Body of pancreas (tissue), 4 donors: Measurements from ENCODE around the gene P2RY10. TPM values are rescaled to one million over a fixed set of nuclear protein-coding genes. Genes with fewer than 3 reads are reported as not detected.

Experiments
- ATAC-seq: fragments of 150-250 bp; one replicate; pipeline ENCODE4 v1.9.1; 2016
- DNase-seq, 4 donors: peaks; one replicate each; pipeline ENCODE4 v3.0.0-alpha.2; 2019
- H3K27ac ChIP-seq, 4 donors: fragments of 200-600 bp; sonication (generic); 1 replicate in 3 of 4; 2 replicates in 1 of 4; pipeline versions ENCODE4 v1.5.1 to v1.6.1; 2016 to 2019; ENCODE audit warnings: mild to moderate bottlenecking in 1 of 4, mixed read lengths in 1 of 4, moderate library complexity in 1 of 4
- H3K27me3 ChIP-seq, 2 donors: fragments of 200-600 bp; sonication (generic); one replicate each; pipeline ENCODE4 v1.6.0; 2016; ENCODE audit warnings: mild to moderate bottlenecking in 1 of 2
- H3K36me3 ChIP-seq, 2 donors: fragments of 200-600 bp; sonication (generic); replicated peaks in 1 of 2; 2 replicates each; pipeline ENCODE4 v1.5.1; 2016; ENCODE audit warnings: low read depth in 2 of 2; ENCODE audit not compliant: insufficient read depth in 1 of 2
- H3K4me1 ChIP-seq: fragments of 200-600 bp; sonication (generic); one replicate; pipeline ENCODE4 v1.6.0; 2016
- H3K4me3 ChIP-seq, 2 donors: fragments of 200-600 bp; sonication (generic); 1 replicate in 1 of 2; 2 replicates in 1 of 2; pipeline ENCODE4 v1.5.1; 2016 to 2019
- H3K9me3 ChIP-seq, 3 donors: fragments of 200-600 bp; sonication (generic); 1 replicate in 2 of 3; 2 replicates in 1 of 3; pipeline ENCODE4 v1.5.1; 2016
- POLR2A ChIP-seq, 3 donors: fragments of 450-650 bp; IDR thresholded peaks; one replicate each; pipeline ENCODE4 v1.6.1; 2016; ENCODE audit warnings: antibody characterized with exemption in 3 of 3, mild to moderate bottlenecking in 2 of 3
- WGBS, 2 donors: methylation state at CpG; one replicate each; pipeline ENCODE4 v1.1.5; 2017; 5-methylcytosine and 5-hydroxymethylcytosine counted together
- intact Hi-C: fragments of 100-400 bp; cut with DNase I; formaldehyde crosslinking; loops from one replicate; pipeline ENCODE4 v1.15.1; 2023
- total RNA-seq, 2 donors: library from RNA; depleted of rRNA; stranded (reverse); fragments of >200 nt; gene quantifications; one replicate each; pipeline ENCODE4 v1.1.0, GENCODE V29; 2016
- TF ChIP-seq, protein P1 (sequence below), 7 experiments: fragments of 450-650 bp in 4 of 7; fragments of 200-600 bp in 3 of 7; sonication (generic) in 3 of 7; IDR thresholded peaks; one replicate each; pipeline ENCODE4 v1.5.1; 2016 to 2019; ENCODE audit warnings: antibody characterized with exemption in 7 of 7

P2RY10 gene, protein sequence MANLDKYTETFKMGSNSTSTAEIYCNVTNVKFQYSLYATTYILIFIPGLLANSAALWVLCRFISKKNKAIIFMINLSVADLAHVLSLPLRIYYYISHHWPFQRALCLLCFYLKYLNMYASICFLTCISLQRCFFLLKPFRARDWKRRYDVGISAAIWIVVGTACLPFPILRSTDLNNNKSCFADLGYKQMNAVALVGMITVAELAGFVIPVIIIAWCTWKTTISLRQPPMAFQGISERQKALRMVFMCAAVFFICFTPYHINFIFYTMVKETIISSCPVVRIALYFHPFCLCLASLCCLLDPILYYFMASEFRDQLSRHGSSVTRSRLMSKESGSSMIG
- under 1 TPM in 1 of 2 donors, not detected in 1; 0.52 TPM for total RNA-seq

DNA sequence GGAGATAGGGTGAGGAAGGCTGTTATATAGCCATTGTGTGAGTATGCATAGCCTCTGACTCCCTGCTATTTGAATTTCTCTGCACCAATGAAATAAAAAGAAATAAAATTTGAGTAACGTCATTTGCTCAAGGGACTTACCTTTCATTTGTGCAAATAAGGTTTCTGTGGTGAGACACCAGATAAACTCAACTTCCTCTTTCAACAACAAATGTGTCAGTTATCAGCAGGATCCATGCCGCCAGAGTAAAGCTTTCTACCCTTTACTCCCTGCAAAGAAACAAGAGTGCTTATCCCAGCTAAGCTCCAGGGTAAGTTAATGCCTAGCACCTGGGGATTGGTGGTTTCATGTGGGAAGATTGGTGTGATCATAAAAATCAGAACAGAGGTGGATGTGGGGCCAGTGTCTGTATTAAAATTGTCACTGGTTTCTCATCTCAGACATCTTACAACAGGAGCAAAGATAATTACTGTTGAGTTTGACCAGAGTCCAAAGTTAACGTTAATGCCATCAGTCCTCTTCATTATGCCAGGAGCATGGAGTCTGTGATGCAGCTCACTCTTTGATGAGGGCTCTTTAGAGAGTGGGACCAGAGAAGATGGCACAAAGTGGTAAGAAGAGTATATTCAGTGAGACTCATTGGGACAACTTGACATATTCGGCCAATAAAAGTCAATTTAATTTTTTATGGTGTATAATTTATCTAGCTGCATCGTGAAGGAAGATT, at the start of gene P2RY10:
TSS of gene P2RY10 (plus strand) at position 206 of the 727 bp plus-strand sequence. CDS start 15,130 bp downstream, outside the sequence.
- no peak within 1 kb of the TSS for H3K27ac ChIP-seq
- H3K36me3 ChIP-seq: no peaks in the 10 kb centered on the region
- DNase-seq (no peak), ATAC-seq (no peak)
- intact Hi-C loops: no loop called here
- no peaks in the 10 kb centered on the region for H3K27me3 ChIP-seq
- H3K4me1 ChIP-seq: no peaks in the 10 kb centered on the region
- H3K4me3 ChIP-seq: no peak within 1 kb of the TSS
- TF ChIP-seq, protein P1, sequence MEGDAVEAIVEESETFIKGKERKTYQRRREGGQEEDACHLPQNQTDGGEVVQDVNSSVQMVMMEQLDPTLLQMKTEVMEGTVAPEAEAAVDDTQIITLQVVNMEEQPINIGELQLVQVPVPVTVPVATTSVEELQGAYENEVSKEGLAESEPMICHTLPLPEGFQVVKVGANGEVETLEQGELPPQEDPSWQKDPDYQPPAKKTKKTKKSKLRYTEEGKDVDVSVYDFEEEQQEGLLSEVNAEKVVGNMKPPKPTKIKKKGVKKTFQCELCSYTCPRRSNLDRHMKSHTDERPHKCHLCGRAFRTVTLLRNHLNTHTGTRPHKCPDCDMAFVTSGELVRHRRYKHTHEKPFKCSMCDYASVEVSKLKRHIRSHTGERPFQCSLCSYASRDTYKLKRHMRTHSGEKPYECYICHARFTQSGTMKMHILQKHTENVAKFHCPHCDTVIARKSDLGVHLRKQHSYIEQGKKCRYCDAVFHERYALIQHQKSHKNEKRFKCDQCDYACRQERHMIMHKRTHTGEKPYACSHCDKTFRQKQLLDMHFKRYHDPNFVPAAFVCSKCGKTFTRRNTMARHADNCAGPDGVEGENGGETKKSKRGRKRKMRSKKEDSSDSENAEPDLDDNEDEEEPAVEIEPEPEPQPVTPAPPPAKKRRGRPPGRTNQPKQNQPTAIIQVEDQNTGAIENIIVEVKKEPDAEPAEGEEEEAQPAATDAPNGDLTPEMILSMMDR (IDR thresholded peaks at IDR 0.05): no peak
- TF ChIP-seq POLR2A (IDR thresholded peaks at IDR 0.05): no peak
- H3K9me3 ChIP-seq: no peaks in the 10 kb centered on the region
- 32 to 58% methylated on average over 5 of the region's 5 CpGs for WGBS, 2 donors

DNA sequence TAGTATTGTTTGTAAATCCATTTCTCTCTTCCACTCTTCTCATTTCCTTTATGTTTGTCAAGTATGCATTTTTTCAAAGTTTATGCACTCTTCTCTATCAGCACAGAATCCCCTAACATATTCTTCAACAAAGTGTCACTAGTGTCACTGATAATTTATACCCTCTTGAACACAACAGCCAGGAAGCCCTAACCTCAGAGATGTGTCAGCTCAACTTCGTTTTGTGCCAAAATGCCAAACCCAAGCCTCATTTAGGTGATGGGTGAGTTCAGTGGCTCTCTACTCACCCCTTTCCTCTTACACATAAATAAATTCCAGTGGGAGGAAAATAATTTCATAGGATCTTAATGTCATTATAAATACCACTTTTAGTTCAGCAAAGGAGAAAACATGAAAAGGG, 22.4 kb upstream of the P2RY10 start:
- DNase-seq (no peak), ATAC-seq (no peak)
- intact Hi-C loops: no loop called here
- H3K36me3 ChIP-seq: no peaks in the 10 kb centered on the region
- H3K9me3 ChIP-seq: no peaks in the 10 kb centered on the region
- no peak overlapping the region for H3K4me3 ChIP-seq
- H3K27ac ChIP-seq: no peak overlapping the region
- TF ChIP-seq, protein P1 (IDR thresholded peaks at IDR 0.05): no peak
- no peak for TF ChIP-seq POLR2A (IDR thresholded peaks at IDR 0.05)
- 11 to 23% methylated on average over 1 of the region's 1 CpG for WGBS, 2 donors
- H3K4me1 ChIP-seq: no peaks in the 10 kb centered on the region
- no peaks in the 10 kb centered on the region for H3K27me3 ChIP-seq

DNA sequence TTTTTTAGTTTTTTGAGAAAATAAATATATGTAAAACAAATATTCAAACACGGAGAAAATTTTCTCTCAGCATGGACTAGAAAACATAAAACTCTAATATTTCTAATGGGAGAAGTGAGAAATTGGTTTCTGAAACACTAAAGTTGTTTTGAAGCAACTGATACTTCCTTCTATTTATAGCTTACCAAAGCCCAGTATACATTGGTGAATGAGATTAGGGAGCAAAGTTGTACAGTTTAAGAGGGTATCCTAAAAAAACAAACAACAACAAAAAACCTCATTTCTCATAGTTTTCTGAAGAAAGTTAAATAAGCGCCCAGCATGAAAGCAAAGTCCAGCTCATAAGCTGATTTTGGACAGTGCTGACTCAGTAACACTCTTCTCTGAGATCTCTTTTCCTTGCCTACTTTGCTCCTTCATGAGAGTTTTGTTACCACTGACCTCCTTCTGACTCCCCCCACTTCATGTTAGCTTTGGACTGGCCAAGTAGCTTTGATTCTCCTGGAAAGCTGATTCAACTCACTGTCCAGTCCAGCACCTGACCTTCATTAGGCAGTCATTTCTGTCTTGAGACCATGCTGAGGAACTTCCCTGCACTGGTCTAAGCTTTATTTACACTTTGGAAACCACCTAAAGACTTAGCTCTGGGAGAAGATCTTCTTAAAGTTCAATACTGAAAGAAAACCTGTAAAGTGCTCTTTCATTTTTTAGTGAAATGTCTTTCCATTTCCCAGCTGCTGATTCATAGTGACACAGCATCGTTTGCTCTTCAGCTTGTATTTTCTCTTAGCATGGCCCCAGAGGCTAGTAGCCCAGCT, 21.8 kb upstream of the P2RY10 start:
- Histone ChIP-seq H3K27ac (no peak overlapping the region), H3K4me3 (no peak overlapping the region), H3K27me3 (no peaks in the 10 kb centered on the region), H3K9me3 (no peaks in the 10 kb centered on the region), H3K4me1 (no peaks in the 10 kb centered on the region), H3K36me3 (no peaks in the 10 kb centered on the region)
- TF ChIP-seq, protein P1 (IDR thresholded peaks at IDR 0.05): no peak
- TF ChIP-seq POLR2A (IDR thresholded peaks at IDR 0.05): no peak
- DNase-seq (no peak), ATAC-seq (no peak)
- 46 to 48% methylated on average over 3 of the region's 3 CpGs for WGBS, 2 donors
- intact Hi-C loops: no loop called here

DNA sequence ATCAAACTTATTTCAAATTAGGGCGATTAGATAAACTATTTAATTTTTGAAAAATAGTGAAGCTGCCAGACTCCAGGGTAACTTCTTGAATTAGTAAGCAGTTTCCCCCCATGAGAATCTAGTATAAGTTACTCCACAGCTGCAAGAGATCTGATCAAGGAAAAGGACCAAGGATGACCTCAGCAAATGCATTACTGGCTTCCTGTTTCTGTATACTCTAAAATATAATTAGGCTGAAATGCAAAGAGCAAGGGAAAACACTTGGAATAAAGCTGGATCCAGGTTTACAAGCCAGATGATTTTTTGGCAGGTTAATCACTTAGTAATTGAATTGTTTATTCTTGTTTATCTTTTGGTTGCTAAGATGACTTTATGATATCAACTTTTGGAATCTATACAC, 13.4 kb upstream of the P2RY10 start:
- Histone ChIP-seq H3K27ac (no peak overlapping the region), H3K4me1 (no peaks in the 10 kb centered on the region), H3K4me3 (no peak overlapping the region), H3K27me3 (no peaks in the 10 kb centered on the region), H3K36me3 (no peaks in the 10 kb centered on the region), H3K9me3 (no peaks in the 10 kb centered on the region)
- 16 to 17% methylated on average over 1 of the region's 1 CpG for WGBS, 2 donors
- no peak for TF ChIP-seq POLR2A (IDR thresholded peaks at IDR 0.05)
- ATAC-seq (no peak), DNase-seq (no peak)
- intact Hi-C loops: no loop called here

DNA sequence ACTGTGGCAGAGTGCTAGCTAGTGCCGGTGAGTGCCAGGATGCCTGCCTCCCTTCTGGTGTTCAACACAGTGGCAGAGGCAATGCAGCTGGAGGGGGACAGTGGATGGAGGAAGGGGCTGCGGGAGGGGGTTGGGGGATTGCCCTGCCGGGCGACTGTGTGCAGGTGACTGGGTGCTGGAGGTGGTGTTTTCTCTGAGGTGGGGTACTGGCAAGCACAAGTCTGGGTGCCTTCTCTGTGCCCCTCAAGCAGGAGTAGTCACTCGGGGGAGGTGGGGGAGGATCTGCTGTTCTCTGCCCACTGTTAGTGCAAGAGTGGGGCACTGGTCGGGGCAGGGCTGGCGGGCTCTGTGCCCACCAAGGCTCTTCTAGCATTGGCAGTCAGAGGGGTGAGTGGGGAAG, 10.3 kb upstream of the P2RY10 start:
- WGBS, 2 donors: 78 to 81% methylated on average over 2 to 4 of the region's 7 CpGs
- Histone ChIP-seq H3K36me3 (no peaks in the 10 kb centered on the region), H3K27me3 (no peaks in the 10 kb centered on the region), H3K9me3 (no peaks in the 10 kb centered on the region), H3K4me1 (no peaks in the 10 kb centered on the region), H3K27ac (no peak overlapping the region), H3K4me3 (no peak overlapping the region)
- ATAC-seq: no peak
- no peak for DNase-seq
- TF ChIP-seq POLR2A (IDR thresholded peaks at IDR 0.05): no peak
- TF ChIP-seq, protein P1 (IDR thresholded peaks at IDR 0.05): no peak
- intact Hi-C loops: no loop called here
